Stimulated activated CD4-positive, alpha-beta T cell treated with anti-CD3 and anti-CD28 coated beads, Interleukin-1b, Interleukin-23, amount 100 ng/mL, for 48 hours (primary cell): Measurements from ENCODE around the gene KIFC3.

Experiments used
- DNase-seq: peaks from one replicate; pipeline ENCODE4 v3.0.0-alpha.2; 2020

The KIFC3 gene

DNA sequence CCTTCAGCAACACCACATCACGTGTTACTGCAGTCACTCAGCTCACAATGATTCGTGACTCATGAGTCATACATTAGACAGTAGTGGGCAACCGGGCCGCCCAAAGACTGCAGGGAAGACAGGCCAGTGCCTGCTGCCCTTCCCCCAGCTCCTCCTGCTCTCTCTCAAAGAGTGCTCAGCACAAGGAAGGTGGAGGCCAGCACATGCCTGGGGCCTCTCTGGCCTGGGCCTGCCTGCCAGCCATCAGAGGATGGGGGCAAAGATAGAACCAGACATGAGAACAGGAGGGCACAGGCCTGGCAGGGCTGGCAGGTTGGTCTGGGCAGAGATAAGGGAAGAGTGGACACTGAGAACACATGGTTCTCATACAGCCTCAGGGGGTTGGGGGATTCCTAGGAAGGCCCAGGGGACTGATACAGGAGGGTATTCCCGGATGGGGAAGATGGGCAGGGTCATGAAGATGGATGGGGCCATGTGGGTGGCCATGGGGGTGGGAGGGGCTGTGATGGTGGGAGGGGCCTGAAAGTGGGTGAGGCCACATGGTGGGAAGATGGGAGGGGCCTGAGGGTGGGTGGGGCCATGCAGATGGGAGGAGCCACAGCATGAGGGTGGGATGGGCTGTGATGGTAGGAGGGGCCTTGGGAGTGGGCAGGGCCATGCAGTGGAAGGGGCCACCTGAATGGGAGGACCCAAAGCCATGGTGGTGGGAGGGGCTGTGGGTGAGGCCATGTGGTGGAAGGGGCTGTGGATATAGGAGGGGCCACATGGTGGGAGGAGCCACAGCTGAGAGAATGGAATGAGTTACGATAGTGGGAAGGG, 37.7 kb downstream of the KIFC3 start:
- peak; percentile 51 for DNase-seq

DNA sequence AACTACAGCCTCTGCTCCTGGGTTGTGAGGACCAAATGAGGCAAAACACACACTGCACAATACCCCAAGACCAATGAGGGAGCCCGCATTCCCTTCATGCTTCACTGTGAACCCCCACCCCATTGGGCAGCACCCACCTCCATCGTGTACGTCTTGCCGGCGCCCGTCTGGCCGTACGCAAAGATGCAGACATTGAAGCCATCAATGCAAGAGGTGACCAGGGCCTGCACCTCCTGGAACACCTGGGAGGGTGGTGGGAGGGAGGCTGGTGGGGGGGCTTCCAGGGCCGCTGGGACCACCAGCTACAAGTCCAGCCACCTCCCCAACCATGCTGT, 38.3 kb downstream of the KIFC3 start:
- DNase-seq = no peak

DNA sequence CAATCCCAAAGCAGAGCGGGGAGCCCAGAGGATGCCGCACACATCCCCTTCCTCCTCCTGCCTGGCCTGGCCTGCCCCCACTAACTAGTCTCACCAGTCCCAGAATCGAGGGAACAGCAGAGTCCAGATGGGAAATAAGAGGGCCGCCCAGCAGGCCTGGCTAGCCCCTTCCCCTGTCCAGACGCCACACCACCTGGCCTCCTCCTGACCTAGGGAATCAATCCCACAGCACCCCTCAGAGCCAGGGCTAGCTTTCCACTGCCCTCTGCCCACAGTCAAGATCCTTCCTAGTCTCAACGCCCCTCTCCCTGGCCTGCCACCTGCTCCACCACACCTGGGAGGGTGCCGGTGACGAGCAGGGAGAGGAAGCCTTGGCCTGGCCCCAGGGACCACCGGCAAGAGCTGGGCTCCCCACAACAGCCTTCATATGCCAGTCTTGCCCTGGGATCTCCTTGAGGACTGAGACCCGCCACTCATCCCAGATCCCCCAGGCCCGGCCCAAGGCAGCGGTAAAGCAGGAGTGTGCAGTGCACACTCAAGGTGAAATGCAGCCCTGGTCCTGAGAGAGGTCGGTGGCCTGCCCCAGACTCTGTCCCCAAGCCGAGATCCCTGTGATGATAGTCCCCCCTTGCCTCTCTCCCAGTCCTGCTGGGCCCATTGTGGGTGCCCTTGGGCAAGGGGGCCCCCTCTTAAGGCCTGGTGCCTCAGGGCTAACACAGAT, 38.8 kb downstream of the KIFC3 start:
- DNase-seq = no peak

DNA sequence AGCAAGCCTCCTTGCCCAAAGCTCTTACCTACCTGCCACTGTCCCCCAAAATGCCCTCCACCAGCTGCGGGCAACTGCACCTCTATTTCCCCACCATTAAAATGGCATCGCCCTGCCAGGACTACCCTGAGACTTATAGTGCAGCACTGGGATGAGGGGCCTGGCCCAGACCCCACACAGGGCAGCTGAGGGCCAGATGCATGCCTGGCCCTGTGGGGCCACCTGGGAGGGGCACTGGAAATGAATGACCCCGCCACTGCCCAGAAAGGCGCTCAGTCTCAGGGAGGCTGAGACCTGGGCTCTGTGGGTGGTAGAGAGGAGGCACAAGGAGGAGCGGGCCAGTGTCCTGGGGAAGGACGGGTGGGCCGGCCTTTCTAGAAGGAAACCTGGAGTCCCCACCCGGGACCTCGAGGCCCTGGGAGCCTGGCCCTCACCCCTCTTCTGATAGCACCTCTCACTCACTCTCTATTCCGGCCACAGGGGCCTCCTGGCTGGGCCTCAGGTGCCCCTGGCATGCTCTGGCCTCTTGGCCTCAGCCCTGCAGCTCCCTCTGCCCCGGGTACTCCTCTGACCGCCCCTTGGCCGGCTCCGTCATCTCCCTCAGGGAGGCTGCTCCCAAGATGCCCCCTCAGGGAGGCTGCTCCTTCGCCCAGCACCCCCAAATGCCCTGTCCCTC, 39.8 kb downstream of the KIFC3 start:
- no peak for DNase-seq

DNA sequence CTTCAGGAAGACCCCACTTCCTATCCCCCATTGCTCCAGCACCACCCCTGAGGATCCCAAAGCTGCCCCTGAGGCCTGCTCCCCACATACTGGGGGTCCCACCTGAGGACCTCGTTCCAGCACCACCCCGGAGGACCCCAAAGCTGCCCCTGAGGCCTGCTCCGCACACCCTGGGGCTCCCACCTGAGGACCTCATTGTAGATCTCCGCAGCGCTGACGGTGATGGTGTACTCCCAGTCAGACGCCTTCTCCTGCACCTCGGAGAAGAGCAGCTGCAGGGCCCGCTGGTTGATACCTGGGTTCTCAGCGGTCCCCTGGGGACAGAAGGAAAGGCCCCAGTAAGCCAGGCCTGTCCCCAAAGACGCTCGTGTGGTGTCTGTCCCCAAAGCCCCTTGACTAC, 40.3 kb downstream of the KIFC3 start:
- no peak for DNase-seq

DNA sequence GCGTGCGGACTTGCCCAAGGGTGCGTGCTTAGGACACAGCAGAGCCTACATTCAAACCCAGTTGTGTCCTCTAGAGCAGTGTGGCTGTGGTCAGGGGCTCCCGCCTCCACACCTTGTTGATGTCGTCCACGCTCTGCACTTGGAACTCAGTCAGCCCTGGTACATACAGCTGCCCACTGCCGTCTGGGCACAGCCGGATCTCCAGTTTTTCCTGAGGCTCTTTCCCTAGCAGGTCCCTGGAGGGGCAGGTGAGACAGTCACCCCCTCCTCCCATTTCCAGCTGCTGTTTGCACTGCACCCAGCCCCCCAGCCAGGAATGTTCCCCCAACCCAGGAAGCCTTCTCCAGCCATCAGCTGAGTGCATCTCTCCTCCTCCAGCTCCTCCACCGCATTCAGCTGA, 41.0 kb downstream of the KIFC3 start:
- DNase-seq = no peak

DNA sequence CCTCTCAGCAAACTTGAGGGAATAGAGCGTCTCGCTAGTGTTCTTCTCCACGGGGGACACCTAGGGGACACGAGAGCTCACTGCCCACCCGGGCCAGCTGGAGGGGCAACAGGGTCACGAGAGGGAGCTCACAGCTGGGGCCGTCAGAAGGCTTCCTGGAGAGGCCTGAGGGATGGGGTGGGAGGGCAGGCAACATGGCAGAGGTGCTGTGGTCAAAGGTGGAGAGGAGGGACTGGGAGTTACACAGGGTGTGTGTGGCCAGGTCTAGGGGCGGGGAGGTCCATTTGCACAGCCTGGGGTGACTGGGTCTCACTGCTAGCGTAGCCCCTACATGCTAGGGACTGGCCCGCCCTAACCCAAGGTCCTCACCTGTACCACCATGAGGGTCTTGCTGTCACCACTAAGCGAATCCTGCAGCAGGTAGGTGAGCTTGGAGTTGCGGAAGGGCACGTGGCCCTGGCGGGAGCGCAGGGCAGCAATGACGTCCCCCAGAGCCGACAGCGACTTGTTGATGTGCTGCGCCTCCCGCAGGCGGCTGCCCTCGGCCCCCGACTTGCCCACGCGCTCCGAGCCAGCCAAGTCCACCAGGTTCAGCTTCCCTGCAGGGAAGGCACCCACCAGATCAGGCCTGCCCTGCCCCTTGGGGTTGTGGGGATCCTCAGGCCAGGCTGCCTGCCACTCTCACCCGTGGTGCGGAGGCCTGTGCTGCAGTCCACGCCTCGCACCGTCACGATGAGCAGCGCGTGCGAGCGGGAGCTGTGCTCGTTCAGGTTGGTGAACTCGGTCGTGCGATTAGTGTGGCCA, 41.7 kb downstream of the KIFC3 start:
- no peak for DNase-seq

DNA sequence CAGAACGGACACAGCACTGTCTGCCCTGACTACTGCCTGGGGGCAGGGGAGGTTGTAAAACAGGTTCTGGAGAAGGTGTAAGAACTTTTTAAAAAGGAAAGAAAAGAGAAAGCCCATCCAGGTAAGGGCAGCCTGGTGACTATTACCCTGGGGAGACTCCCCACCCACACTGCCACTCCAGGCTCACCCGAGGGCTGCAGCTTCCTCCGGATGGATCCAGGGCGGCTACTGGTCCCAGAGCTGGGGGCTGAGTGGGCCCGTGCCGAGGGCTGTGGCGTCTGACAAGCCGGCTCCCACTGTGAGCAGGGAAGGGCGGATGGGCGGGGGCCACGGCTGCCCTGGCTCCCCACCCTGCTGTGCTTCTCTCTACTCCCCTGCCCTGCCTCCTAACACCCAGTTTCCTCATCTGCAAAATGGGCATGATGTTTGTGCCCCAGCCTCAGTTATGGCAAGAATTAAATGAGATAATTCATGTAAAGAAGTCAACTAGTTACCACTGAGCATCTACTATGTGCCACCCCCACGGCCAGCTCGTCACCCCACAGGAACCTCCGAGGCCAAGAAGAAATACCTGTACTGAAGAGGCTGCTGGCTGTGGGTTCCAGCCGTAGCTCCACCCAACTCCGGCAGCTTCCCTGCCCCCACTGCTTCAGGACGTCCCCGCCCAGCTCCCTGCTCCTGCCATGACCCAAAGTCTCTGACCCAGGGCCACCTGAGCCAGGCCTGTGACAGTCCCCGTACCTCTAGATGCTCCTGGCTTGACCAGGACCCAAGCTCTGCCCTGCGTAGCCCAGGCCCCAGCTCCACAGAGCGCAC, 42.5 kb downstream of the KIFC3 start:
- DNase-seq = no peak

DNA sequence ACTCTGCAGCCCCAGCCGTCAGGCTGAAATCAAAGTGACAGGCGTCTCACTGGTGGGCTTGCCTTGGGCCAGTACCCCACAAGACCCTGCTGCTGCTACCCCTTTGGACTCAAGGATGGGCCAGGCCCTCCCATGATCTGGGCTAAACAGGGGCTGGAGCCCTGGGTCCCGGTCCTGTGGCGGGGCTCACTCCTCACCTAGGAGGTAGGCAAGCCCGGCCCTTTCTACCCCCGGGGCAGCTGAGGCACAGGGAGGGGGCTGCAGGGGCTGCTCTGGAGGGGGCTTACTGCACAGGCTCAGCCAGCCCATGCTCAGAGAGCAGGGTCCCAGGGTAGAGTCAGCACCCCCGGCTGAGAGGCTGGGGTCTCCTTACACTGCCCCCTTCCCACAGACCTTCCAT, 43.2 kb downstream of the KIFC3 start:
- no peak for DNase-seq

DNA sequence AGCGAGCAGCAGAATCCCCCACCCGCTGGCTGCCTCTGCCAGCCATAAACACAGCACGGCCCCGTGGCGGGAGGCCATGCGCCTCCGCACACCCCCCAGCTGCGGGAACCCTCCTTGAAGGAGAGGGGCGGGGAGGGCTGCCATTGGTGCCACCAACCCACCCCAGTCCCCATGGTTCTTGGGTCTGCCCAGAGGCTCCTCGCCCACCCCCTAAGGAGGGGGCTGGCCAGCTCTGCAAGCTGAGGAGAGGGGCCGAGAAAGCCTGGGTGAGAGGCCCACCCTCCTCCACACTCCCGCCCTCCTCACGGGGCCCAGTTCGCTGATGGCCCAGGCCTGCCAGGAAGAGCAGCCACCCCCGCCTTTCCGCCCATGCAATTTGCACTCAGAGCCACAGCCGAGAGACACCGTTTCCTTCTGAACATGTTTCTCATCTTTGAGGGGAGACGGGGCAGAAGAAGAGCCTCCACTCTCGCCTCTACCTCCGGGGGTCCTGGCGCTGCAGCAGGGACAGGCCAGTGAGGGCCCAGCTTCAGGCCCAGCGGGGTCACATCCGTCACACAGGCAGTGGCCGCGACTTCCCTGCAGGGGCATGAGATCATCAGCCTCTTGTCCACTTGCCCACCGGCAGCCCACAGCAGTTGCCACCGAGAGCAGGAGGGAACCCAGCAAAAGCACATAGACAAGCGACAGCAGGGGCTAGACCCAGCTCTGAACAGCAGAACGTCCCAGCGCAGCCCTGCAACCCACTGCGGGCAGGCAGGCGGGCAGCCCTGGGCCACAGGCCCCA, 43.8 kb downstream of the KIFC3 start:
- no peak for DNase-seq

DNA sequence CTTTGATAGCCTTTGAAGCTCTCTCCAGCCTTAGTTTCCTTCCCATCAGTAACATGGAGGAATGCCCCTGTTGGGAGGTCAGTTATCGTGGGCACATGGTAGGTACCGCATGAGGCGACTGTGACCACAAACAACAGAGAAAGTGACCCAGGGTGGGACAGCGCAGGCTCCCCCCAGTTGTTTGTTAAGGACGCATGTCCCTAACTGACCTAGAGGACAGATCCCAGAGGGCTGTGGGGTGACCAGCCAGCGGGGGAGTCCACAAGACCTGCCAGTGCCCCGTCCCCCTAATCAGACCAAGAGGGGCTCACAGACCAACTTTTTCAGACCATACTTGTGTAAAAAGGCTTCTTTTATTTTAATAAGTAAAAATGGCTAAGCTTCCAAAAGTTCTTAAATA, 44.4 kb downstream of the KIFC3 start:
- DNase-seq = no peak

DNA sequence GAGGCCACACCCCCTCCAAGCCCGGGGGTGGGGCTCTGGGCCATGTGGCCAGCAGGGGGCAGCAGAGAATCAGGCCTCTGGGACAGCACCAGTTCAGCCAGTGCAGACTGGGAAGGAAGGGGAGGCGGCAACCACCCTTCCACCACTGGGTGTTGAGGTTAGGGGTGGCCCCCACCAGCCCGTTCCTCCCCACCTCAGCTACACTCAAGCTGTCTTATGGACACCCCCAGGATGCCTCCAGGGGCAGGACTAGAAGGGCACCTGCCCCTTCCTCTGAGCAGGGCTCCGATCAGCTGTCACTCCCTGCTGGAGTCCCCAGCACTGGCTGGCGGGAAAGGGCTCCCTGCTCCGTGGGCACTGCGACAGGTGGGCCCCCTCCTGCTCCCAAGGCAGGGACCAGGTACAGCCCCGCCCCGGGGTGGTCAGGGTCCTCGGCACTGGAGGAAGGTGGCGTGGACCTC, 44.9 kb downstream of the KIFC3 start:
- DNase-seq = peak; percentile 82

DNA sequence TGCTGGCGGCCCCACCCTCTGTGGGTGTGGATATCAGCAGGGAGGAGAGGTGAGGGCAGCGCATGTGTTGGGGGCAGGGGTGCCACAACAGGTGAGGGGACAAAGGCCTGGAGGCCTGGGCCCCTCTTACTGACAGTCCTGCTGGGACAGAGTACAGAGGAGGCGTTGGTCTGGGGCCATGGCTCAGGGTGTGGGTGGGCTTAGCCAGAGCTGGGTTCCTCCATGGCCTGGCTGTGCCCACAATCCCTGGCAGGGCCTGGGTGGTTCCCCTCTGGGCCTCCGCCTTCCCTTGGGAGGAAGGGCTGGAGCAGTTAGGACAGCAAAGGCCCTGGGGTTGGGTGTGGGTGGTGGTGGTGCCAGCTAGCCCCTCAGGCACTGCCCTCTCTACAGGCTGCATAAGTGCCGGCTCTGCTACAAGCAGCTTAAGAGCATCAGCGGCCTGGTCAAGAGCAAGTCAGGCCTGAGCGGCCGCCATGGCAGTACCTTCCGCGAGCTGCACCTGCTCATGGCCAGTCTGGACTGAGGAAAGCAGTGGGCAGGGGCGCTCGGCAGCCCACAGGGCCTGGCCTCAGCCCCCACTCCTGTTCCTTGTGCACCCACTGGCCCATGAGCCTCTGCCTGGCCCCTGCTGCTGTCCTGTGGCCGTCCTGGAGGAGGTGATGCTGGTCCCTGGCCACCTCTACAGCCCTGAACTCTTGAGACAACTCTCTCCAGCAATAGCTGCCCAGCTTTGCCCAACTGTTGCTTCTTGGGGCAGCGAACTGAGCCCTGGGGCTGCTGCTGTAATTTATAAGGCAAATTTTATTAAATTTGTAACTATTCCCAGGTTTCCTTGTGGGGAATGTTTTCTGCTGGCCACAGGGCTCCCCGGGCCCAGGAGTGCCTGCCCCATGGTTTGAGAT, 45.6 kb downstream of the KIFC3 start:
- DNase-seq = no peak

DNA sequence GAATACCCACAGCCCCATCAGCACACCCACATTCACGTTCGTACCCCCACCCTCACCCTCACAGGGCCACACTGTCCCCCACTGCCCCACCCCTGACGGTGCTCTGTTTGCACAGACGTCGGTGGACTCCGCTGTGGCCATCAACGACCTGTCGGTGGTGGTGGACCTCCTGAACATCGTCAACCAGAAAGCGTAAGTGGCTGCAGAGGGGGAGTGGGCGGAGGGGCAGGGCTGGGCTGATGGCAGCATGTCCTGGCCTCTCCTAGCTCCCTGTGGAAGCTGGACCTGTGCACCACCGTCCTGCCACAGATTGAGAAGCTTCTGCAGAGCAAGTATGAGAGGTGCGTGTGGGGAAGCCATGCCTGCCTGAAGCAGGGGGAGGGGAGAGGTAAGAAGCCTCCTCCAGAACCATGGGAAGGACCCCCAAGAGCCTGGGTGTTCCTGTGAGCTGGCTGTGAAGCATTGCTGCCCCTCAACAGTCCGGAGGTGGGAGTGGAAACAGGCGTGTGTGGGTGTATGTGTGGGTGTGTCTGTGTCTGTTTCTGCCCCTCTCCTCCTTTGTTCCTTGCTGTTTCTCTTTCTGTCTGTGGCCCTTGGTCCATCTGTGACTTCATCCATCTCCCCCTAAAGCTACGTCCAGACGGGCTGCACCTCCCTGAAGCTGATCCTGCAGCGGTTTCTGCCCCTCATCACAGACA, 46.4 kb downstream of the KIFC3 start:
- no peak for DNase-seq

DNA sequence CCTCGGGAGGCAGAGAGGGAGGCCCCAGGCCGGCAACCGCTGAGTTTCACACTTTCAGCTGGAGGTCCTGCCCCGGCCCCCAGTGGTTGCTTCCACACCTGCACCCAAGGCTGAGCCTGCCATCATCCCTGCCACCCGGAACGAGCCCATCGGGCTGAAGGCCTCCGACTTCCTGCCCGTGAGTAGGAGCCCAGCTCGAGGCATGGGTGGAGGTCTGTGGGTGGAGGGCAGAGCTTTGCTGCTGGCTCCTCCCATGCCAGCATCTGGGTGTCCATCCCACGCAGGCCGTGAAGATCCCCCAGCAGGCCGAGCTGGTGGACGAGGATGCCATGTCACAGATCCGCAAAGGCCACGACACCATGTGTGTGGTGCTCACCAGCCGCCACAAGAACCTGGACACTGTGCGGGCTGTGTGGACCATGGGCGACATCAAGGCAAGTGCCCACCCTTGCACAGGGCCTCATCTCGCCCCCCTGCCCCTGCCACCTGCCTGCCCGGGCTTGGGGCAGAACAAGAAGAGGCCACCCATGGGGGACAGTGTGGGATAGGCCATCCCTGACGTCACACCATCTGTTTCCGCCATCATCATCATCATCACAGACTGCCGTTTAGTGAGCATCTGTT, 47.1 kb downstream of the KIFC3 start:
- DNase-seq = no peak

DNA sequence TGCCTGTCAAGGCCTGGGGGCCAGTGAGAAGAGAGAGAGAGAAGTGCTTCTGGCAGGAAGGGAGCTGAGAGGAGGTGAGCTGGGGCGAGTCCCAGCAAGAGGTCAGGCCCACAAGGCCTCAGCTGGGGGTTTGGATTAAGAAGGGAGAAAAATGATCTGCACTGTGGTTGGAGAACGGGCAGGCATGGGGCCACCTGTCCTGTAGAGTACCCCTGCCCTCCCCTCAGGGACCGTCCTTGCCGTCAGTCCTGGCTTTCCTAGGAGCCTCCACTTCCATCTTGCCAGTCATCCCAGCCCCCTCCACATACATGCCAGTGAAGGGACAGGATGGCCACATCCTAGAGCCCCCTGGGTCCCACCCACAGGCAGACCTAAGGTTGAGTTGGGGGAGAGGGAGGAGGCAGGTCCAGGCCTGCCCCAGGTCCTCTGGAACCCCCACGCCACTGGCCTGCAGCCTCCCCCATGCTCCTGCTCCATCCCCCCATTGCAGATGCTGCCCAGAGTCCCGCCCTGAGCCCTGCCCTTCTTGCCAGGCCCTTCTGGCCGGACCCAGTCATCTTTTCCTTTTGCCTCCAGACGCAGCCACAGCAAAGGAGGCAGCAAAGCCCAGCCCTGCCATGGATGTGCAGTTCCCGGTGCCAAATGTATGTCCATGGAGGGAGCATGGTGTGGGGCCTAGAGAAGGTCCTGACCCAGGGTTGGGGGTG, 47.8 kb downstream of the KIFC3 start:
- no peak for DNase-seq

DNA sequence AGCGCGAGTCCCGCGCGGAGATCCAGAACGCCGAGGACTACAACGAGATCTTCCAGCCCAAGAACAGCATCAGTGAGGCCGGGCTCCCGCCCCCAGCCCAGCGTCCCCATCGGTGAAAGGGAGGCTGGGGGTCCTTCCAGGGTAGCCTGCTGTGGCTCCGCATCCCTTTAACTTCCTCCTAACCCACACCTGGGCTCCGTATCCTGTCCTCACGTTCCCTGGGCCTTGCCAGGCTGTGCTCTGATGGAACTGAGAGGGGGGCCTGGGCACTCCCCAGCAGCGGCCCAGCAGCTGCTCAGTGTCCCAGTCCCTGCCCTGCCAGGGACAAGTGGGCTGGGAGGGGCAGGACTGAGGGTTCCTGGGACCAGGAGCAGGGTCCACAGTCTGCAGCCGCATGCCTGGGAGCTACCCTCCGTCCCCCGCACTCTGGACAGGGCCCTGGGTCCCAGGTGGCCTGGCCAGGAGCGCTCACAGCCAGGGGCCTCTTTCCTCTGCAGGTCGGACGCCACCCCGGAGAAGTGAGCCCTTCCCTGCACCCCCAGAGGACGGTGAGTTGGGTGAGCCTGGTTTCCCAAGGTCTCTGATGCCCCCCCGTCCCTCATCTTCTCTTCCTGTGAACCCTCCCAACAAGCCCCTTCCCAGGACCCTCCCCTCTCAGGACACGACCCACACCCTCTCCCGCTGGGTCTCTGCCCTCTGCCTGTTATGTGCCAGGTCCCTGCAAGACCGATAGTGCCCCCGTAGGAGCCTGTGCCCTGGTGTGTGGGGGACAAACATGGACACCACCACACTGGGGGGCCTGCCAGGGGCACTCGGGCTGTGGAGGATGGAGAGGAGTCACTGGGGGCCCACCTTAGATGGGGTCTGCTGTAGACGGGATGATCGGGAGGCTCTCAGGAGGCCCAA, 48.6 kb downstream of the KIFC3 start:
- no peak for DNase-seq
